ENCODE data around the gene EFCAB13.

EFCAB13 gene

GRCh38 chr17:47358652-47359051, 34.9 kb downstream of the EFCAB13 start:
- TF ChIP-seq FOXP2 (optimal IDR thresholded peaks at IDR 0.05; ENCODE audit: borderline replicate concordance, extremely low read depth, extremely low read length, insufficient read depth): no peak
- TF ChIP-seq SIN3A (IDR thresholded peaks at IDR 0.05; ENCODE audit: borderline replicate concordance, insufficient read depth, low read length): no peak
- no peak for TF ChIP-seq POLR2AphosphoS5 (IDR thresholded peaks at IDR 0.05; ENCODE audit: low read depth, low read length)
- TF ChIP-seq REST (IDR thresholded peaks at IDR 0.05; ENCODE audit: insufficient read depth in 1 of 2, low read depth in 2 of 2, low read length in 2 of 2): no peak
- no peak for TF ChIP-seq TAF1 (IDR thresholded peaks at IDR 0.05; ENCODE audit: borderline replicate concordance, insufficient read depth, low read length)

- no peak for TF ChIP-seq POLR2AphosphoS5 (IDR thresholded peaks at IDR 0.05; ENCODE audit: low read depth, low read length)
- no peak for TF ChIP-seq FOXP2 (optimal IDR thresholded peaks at IDR 0.05; ENCODE audit: borderline replicate concordance, extremely low read depth, extremely low read length, insufficient read depth)
- no peak for TF ChIP-seq REST (IDR thresholded peaks at IDR 0.05; ENCODE audit: insufficient read depth in 1 of 2, low read depth in 2 of 2, low read length in 2 of 2)
- TF ChIP-seq SIN3A (IDR thresholded peaks at IDR 0.05; ENCODE audit: borderline replicate concordance, insufficient read depth, low read length): no peak
- TF ChIP-seq TAF1 (IDR thresholded peaks at IDR 0.05; ENCODE audit: borderline replicate concordance, insufficient read depth, low read length): no peak
Observed at GRCh38 chr17:47363171-47363570, 39.4 kb downstream of the EFCAB13 start.

DNA sequence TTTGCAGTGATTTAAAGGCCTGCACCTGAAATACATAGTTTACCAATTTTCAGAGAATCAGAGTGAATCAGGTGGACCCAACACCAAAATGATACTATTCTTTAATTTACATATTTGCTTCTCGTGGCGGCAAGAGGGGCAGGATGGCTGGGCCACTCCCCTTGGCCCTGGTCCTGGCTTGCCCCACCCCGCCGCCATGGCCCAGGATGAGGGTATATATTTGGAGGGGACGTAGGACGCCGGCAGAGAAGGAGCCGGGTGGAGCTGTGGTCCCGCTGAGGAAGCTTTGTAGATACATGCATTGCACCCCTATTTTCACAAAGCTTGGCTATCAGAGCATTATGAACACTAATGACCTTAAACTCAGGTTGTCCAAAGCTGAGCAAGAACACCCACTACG, 43.5 kb downstream of the EFCAB13 start:
- TF ChIP-seq REST (IDR thresholded peaks at IDR 0.05; ENCODE audit: insufficient read depth in 1 of 2, low read depth in 2 of 2, low read length in 2 of 2): no peak
- TF ChIP-seq TAF1 (IDR thresholded peaks at IDR 0.05; ENCODE audit: borderline replicate concordance, insufficient read depth, low read length): no peak
- TF ChIP-seq SIN3A (IDR thresholded peaks at IDR 0.05; ENCODE audit: borderline replicate concordance, insufficient read depth, low read length): no peak

- TF ChIP-seq TAF1 (IDR thresholded peaks at IDR 0.05; ENCODE audit: borderline replicate concordance, insufficient read depth, low read length): no peak
- TF ChIP-seq SIN3A (IDR thresholded peaks at IDR 0.05; ENCODE audit: borderline replicate concordance, insufficient read depth, low read length): no peak
- TF ChIP-seq REST (IDR thresholded peaks at IDR 0.05; ENCODE audit: insufficient read depth in 1 of 2, low read depth in 2 of 2, low read length in 2 of 2): no peak
- TF ChIP-seq FOXP2 (optimal IDR thresholded peaks at IDR 0.05; ENCODE audit: borderline replicate concordance, extremely low read depth, extremely low read length, insufficient read depth): no peak
- TF ChIP-seq POLR2AphosphoS5 (IDR thresholded peaks at IDR 0.05; ENCODE audit: low read depth, low read length): no peak
Observed at GRCh38 chr17:47368262-47368661, 44.5 kb downstream of the EFCAB13 start.

DNA sequence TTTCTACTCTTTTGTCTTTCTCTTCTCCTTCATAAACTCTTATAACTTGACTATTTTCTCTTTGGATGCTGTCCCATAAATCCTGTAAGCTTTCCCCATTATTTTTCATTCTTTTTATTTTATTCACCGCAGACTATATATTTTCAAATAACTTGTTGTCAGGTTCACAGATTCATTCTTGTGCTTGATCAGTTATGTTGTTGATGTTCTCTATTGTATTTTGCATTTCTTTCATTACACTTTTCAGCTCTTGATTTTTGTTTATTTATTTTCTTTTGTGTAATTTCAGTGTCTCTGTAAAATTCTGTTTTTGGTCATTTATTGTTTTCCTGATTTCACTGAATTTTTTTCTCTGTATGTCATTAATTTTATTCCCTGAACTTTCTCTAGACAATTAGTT, 49.2 kb downstream of the EFCAB13 start:
- no peak for TF ChIP-seq REST (IDR thresholded peaks at IDR 0.05; ENCODE audit: insufficient read depth in 1 of 2, low read depth in 2 of 2, low read length in 2 of 2)
- no peak for TF ChIP-seq FOXP2 (optimal IDR thresholded peaks at IDR 0.05; ENCODE audit: borderline replicate concordance, extremely low read depth, extremely low read length, insufficient read depth)
- TF ChIP-seq POLR2AphosphoS5 (IDR thresholded peaks at IDR 0.05; ENCODE audit: low read depth, low read length): no peak
- TF ChIP-seq SIN3A (IDR thresholded peaks at IDR 0.05; ENCODE audit: borderline replicate concordance, insufficient read depth, low read length): no peak
- TF ChIP-seq TAF1 (IDR thresholded peaks at IDR 0.05; ENCODE audit: borderline replicate concordance, insufficient read depth, low read length): no peak

Data from PFSK-1 (cell line).